Upper lobe of right lung (tissue), 1 donor: ENCODE data around the gene FN1. TPM values are rescaled to one million over a fixed set of nuclear protein-coding genes. Genes with fewer than 3 reads are reported as not detected.

Experiments
- ATAC-seq: fragments of 200-7000 bp; cut with Tn5 transposase; one replicate; pipeline ENCODE4 v1.9.1; 2020; ENCODE audit warnings: mild to moderate bottlenecking, moderate library complexity
- DNase-seq: peaks from one replicate; pipeline ENCODE4 v3.0.0-alpha.2; 2020
- H3K27ac ChIP-seq: fragments of 200-600 bp; one replicate; pipeline ENCODE4 v1.8.0; 2022
- H3K27me3 ChIP-seq: fragments of 200-600 bp; one replicate; pipeline ENCODE4 v1.8.0; 2022; ENCODE audit warnings: mild to moderate bottlenecking
- H3K36me3 ChIP-seq: fragments of 200-600 bp; one replicate; pipeline ENCODE4 v1.8.0; 2022
- H3K4me1 ChIP-seq: fragments of 200-600 bp; one replicate; pipeline ENCODE4 v1.8.0; 2022
- H3K4me3 ChIP-seq: fragments of 200-600 bp; one replicate; pipeline ENCODE4 v1.8.0; 2022; ENCODE audit warnings: mild to moderate bottlenecking
- H3K9me3 ChIP-seq: fragments of 200-600 bp; one replicate; pipeline ENCODE4 v1.8.0; 2022
- intact Hi-C: fragments of 100-400 bp; cut with DNase I; formaldehyde crosslinking; loops from one replicate; pipeline ENCODE4 v1.11.0; 2022
- total RNA-seq: library from RNA; stranded (reverse); fragmentation: NEBNext Ultra II Directional; extraction: Animal tissue kit (Norgen Biotek cat#: 25700); gene quantifications from one replicate; pipeline ENCODE4 v1.2.1, GENCODE V29; 2021
- TF ChIP-seq, protein P1 (sequence below): fragments of 200-600 bp; IDR thresholded peaks from one replicate; pipeline ENCODE4 v1.8.0; 2022; ENCODE audit warnings: antibody characterized with exemption
- donor health status: DM: no; HTN: yes; CAD: no; lungs with severe emphysema.

FN1 gene
- total RNA-seq, 1 donor from 2014 or later = 955 TPM

DNA sequence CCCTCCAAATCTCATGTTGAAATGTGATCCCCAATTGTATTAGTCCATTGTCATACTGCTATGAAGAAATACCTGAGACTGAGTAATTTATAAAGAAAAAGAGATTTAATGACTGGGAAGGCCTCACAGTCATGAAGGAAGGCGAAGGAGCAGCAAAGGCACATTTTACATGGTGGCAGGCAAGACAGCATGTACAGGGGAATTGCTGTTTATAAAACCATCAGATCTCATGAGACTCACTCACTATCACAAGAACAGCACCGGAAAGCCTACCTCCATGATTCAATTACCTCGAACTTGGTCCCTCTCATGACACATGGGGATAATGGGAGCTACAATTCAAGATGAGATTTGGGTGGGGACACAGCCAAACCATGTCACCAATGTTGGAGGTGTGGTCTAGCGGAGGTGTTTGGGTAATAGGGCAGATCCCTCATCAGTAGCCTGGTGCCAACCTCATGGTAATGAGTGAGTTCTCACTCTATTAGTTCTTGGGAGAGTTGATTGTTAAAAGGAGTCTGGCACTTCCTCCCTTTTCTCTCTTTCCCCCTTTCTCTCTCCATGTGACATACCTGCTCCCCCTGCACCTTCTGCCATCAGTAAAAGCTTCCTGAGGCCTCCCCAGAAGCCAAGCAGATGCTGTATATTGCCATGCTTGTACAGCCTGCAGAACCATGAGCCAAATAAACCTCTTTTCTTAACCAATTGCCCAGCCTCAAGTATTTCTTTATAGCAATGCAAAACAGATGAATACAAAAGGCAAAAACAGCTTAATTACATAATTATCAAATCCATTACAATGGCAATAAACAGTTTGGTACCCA, 14.5 kb upstream of the FN1 start:
- intact Hi-C loops = no loop called here
- H3K27me3 ChIP-seq = no peaks in the 10 kb centered on the region
- ATAC-seq = no peak
- no peaks in the 10 kb centered on the region for H3K4me1 ChIP-seq
- no peaks in the 10 kb centered on the region for H3K9me3 ChIP-seq
- H3K4me3 ChIP-seq = no peak overlapping the region
- H3K36me3 ChIP-seq = no peaks in the 10 kb centered on the region
- no peak for DNase-seq
- H3K27ac ChIP-seq = no peak overlapping the region
- TF ChIP-seq, protein P1, sequence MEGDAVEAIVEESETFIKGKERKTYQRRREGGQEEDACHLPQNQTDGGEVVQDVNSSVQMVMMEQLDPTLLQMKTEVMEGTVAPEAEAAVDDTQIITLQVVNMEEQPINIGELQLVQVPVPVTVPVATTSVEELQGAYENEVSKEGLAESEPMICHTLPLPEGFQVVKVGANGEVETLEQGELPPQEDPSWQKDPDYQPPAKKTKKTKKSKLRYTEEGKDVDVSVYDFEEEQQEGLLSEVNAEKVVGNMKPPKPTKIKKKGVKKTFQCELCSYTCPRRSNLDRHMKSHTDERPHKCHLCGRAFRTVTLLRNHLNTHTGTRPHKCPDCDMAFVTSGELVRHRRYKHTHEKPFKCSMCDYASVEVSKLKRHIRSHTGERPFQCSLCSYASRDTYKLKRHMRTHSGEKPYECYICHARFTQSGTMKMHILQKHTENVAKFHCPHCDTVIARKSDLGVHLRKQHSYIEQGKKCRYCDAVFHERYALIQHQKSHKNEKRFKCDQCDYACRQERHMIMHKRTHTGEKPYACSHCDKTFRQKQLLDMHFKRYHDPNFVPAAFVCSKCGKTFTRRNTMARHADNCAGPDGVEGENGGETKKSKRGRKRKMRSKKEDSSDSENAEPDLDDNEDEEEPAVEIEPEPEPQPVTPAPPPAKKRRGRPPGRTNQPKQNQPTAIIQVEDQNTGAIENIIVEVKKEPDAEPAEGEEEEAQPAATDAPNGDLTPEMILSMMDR = no peak

DNA sequence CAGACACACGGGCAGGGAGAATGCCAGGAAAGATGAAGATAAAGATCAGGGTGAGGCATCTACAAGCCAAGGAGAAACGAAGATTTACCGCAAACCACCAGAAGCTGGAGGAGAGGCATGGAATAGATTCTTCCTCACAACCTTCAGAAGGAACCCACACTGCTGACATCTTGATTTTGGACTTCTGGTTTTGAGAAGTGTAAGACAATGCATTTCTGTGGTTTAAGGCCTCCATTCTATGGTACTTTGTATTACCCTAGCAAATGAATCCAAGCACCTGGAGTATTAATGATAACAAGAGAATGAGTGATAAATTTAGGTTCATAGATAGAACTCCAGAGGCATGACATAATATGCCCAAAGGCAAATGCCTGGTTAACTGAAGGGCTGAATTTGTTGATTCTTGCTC, 11.8 kb upstream of the FN1 start:
- intact Hi-C loops = no loop called here
- Histone ChIP-seq H3K4me1 (no peaks in the 10 kb centered on the region), H3K9me3 (no peaks in the 10 kb centered on the region), H3K4me3 (no peak overlapping the region), H3K27me3 (no peaks in the 10 kb centered on the region), H3K36me3 (no peaks in the 10 kb centered on the region), H3K27ac (no peak overlapping the region)
- ATAC-seq = no peak
- DNase-seq = no peak
- TF ChIP-seq, protein P1 = no peak

DNA sequence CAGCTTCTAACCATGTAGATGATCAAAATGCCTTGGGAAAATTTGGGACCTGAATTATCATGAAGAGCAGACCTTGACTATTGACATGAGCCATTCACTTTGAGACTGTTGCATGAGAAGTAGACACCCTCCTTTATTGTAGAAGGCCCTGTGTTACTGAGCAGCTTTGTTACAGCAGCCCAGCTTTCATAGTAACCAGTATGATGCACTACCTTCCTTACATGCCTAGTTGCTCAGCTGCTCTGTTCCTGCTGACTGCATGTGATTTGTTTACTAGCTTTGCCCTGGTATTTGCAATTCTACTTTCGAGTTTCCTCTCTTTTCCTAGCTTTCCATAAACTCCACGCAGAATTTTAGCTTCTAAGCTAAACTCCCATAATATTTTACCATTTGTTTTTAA, 11.2 kb upstream of the FN1 start:
- Histone ChIP-seq H3K9me3 (no peaks in the 10 kb centered on the region), H3K36me3 (no peaks in the 10 kb centered on the region), H3K4me1 (no peaks in the 10 kb centered on the region), H3K4me3 (no peak overlapping the region), H3K27me3 (no peaks in the 10 kb centered on the region), H3K27ac (no peak overlapping the region)
- ATAC-seq = no peak
- intact Hi-C loops = no loop called here
- TF ChIP-seq, protein P1 = no peak
- no peak for DNase-seq

DNA sequence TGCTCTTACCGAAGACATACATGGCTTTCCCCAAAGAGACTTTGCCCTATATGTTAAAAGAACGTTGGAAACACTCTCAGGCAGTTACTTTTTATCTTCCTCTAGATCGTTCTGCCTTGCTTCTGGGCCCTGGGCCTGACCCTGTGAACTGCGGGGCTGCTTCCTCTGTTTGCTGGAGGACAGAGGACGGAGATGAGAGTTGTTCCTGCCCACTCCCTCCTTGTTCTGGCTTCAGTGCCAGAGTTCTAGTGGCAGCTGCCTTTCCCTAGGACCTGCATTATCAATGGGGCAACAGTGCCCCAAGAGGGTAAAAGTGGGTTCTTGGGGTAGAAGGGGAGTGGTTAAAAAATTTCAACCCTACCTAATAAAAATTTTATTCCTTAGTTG, 6.5 kb upstream of the FN1 start:
- H3K4me1 ChIP-seq = no peaks in the 10 kb centered on the region
- H3K36me3 ChIP-seq = no peaks in the 10 kb centered on the region
- no peak overlapping the region for H3K4me3 ChIP-seq
- intact Hi-C loops = no loop called here
- ATAC-seq (peak; percentile 51), DNase-seq (no peak)
- no peaks in the 10 kb centered on the region for H3K27me3 ChIP-seq
- no peaks in the 10 kb centered on the region for H3K9me3 ChIP-seq
- H3K27ac ChIP-seq = no peak overlapping the region
- TF ChIP-seq, protein P1 = peak; percentile 6

DNA sequence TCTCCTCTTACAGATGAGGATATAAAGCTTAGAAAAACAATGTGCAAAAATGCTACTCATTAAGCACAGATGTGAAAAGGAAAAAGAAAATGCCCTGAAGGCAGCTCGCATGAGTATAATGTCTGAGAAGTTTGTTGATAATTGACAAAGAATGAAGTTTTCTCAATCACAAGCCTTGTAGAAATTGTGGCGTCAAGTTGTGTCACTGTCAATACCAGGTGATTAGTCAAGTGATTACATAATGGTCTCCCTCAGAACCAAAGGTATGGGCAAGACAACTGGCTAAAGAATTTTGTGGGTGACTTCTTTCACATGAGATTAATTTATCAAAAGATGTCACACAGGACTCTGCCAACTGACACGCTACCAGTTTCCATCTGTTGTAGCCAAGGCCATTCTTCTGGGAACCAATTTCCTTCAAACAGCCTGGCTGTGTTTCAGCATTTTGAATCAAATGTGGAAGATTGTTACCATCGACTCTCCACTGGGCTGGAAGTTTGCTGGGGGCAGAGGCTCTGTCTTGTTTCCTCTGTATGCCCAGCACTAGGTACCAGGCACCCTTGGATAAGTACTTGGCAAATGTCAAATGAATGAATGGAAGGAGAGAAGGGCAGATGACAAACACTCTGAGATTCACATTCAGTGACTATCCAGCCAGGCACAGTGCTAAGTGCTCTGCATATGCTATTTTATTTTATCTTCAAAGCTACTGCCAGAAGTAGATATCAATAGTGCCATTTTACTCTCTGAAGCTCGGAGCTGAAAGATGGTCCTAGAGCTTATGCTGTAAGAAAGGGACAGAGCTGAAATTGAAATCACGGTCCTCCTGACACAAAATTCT, 5.9 kb upstream of the FN1 start:
- Histone ChIP-seq H3K36me3 (no peaks in the 10 kb centered on the region), H3K4me1 (no peaks in the 10 kb centered on the region), H3K27ac (no peak overlapping the region), H3K27me3 (no peaks in the 10 kb centered on the region), H3K4me3 (no peak overlapping the region), H3K9me3 (no peaks in the 10 kb centered on the region)
- intact Hi-C loops = no loop called here
- TF ChIP-seq, protein P1 = no peak
- no peak for ATAC-seq
- no peak for DNase-seq
